Stimulated activated naive CD8-positive, alpha-beta T cell treated with anti-CD3 and anti-CD28 coated beads, Interleukin-15, Interleukin-2, amounts not matched to agents 100 ng/mL and 50 ng/mL, for 24 hours (primary cell): ENCODE data around the gene PPP6C.
"Not testable (repeated sequence)": the region's sequence is repeated elsewhere in the genome, so short reads cannot be mapped to it uniquely, and the experiment has no call there.

ENCODE experiments used
- H3K27ac Mint-ChIP-seq: one replicate; pipeline ENCODE4 v1.8.0; 2021; ENCODE audit warnings: mild to moderate bottlenecking, mixed read lengths
- H3K27me3 Mint-ChIP-seq: one replicate; pipeline ENCODE4 v1.8.0; 2021; ENCODE audit warnings: mixed read lengths
- H3K36me3 Mint-ChIP-seq: one replicate; pipeline ENCODE4 v1.8.0; 2021; ENCODE audit warnings: low read depth, mixed read lengths
- H3K4me1 Mint-ChIP-seq: one replicate; pipeline ENCODE4 v1.8.0; 2021; ENCODE audit warnings: low read depth, mixed read lengths
- H3K4me3 Mint-ChIP-seq: one replicate; pipeline ENCODE4 v1.8.0; 2021; ENCODE audit warnings: mild to moderate bottlenecking, mixed read lengths
- H3K9me3 Mint-ChIP-seq: one replicate; pipeline ENCODE4 v1.8.0; 2021; ENCODE audit warnings: mixed read lengths

PPP6C gene

GRCh38 chr9:125200216-125201047 is 10.8 kb upstream of the PPP6C start, which contains the start of gene RABEPK:
Gene RABEPK, plus strand, starts transcription at chr9:125200542. Its CDS starts 2,472 bp downstream, at chr9:125203014.
- H3K9me3 Mint-ChIP-seq = no peaks in the 10 kb centered on the region
- peaks cover 26% of the 10 kb centered on the region for H3K36me3 Mint-ChIP-seq
- H3K27ac Mint-ChIP-seq = peak within 1 kb of the TSS; percentile 91
- H3K4me1 Mint-ChIP-seq = peaks cover 30% of the 10 kb centered on the region
- peak within 1 kb of the TSS; percentile 97 for H3K4me3 Mint-ChIP-seq
- no peaks in the 10 kb centered on the region for H3K27me3 Mint-ChIP-seq

GRCh38 chr9:125195591-125195990 is 6.0 kb upstream of the PPP6C start:
- not testable (repeated sequence) for H3K27me3 Mint-ChIP-seq, H3K4me3 Mint-ChIP-seq, H3K27ac Mint-ChIP-seq, H3K36me3 Mint-ChIP-seq, H3K9me3 Mint-ChIP-seq
- peaks cover 58% of the 10 kb centered on the region for H3K4me1 Mint-ChIP-seq

DNA sequence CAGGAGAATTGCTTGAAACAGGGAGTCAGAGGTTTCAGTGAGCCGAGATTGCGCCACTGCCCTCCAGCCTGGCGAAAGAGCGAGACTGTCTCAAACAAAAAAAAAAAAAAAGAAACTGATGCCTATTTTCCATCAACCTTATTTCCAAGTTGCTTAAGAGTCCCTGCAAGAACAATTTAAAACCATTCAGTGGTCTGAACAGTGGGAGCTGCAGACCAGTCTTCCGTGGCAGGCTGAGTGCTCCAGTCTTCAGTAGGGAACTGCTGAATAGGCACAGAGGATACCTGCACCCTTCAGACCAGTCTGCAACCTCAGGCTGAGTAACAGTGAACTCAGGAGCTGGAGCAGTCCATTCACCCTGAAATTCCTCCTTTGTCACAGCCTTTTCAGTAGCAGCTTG is 4.9 kb upstream of the PPP6C start:
- not testable (repeated sequence) for H3K27me3 Mint-ChIP-seq, H3K36me3 Mint-ChIP-seq, H3K9me3 Mint-ChIP-seq
- Mint-ChIP-seq H3K27ac (peak overlapping the region; percentile 86), H3K4me1 (peaks cover 64% of the 10 kb centered on the region), H3K4me3 (peak overlapping the region; percentile 65)

- H3K27me3 Mint-ChIP-seq = no peaks in the 10 kb centered on the region
- H3K4me1 Mint-ChIP-seq = peaks cover 73% of the 10 kb centered on the region
- H3K36me3 Mint-ChIP-seq = peaks cover 3% of the 10 kb centered on the region
- peak overlapping the region; percentile 96 for H3K27ac Mint-ChIP-seq
- H3K4me3 Mint-ChIP-seq = peak overlapping the region; percentile 98
- H3K9me3 Mint-ChIP-seq = no peaks in the 10 kb centered on the region
Measured at GRCh38 chr9:125190361-125190801, 778 bp upstream of the PPP6C start.

DNA sequence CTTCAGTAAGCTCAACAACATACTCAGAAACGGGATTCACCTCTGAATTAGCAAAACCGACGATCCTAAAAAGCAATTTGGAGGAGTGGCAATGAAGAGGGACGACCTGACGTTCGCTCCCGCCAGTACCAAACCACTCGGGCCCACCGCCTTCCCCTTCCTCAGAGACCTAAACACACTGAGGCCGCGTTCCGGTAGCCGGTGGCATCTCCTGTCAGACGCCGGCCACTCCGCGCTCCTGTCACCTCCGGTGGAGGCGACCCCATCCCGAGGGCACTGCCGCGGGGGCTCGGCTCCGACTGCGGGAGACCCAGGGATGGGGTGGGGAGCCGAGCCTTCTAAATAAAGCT is 617 bp downstream of the PPP6C start:
- Mint-ChIP-seq H3K27me3 (no peaks in the 10 kb centered on the region), H3K36me3 (peaks cover 7% of the 10 kb centered on the region), H3K9me3 (no peaks in the 10 kb centered on the region), H3K4me3 (peak overlapping the region; percentile 98), H3K4me1 (peaks cover 63% of the 10 kb centered on the region), H3K27ac (peak overlapping the region; percentile 96)

DNA sequence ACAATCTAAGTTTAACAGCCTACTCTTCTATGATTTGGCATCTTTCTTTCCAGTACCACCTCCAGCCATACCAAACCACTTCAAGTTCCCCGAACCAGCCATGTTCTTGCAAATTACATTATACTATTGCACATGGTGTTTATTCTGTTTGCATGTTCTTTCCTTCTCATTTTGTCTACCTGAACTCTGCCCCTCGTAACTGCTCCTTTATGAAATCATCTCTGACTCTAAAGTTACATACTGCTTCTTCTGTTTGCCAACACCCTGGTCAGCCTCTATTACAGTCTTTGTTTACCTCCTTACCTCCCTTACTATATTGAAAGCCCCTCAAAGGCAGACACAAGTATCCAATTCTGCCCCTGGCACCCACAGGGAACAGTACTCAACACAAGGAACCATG is 6.0 kb downstream of the PPP6C start:
- Mint-ChIP-seq H3K27me3 (no peaks in the 10 kb centered on the region), H3K36me3 (peaks cover 40% of the 10 kb centered on the region), H3K27ac (no peak overlapping the region), H3K4me1 (peaks cover 66% of the 10 kb centered on the region), H3K9me3 (peaks cover 4% of the 10 kb centered on the region), H3K4me3 (no peak overlapping the region)

DNA sequence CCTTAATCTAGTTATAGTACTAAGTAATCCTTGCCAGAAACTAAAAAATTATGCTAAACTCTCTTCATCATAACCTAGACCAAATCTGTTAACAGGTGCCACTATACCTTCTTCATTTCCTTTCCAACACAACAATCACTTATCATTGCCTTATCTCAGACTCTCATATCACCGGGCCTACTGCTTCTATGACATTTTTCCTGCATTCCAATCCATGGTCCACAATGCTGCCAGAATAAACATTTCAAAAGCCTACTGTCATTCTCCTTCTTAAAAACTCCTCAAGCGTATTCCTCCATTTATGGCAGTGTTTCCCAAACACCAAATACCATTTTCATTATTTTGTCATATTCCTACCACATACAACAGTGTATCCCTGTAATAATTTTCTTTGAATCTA is 6.5 kb downstream of the PPP6C start:
- Mint-ChIP-seq H3K4me1 (peaks cover 67% of the 10 kb centered on the region), H3K4me3 (no peak overlapping the region), H3K36me3 (peaks cover 45% of the 10 kb centered on the region), H3K27me3 (no peaks in the 10 kb centered on the region), H3K27ac (no peak overlapping the region), H3K9me3 (peaks cover 4% of the 10 kb centered on the region)

DNA sequence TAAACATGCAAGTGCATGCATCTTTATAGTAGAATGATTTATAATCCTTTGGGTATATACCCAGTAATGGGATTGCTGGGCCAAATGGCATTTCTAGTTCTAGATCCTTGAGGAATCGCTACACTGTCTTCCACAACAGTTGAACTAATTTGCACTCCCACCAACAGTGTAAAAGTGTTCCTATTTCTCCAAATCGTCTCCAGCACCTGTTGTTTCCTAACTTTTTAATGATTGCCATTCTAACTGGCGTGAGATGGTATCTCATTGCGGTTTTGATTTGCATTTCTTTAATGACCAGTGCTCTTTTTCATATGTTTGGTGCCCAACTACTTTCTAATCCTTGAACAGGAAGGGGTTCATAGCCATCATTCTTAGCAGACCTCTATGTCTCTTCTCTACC is 7.8 kb downstream of the PPP6C start:
- not testable (repeated sequence) for H3K27ac Mint-ChIP-seq, H3K27me3 Mint-ChIP-seq, H3K9me3 Mint-ChIP-seq, H3K4me3 Mint-ChIP-seq
- Mint-ChIP-seq H3K36me3 (peaks cover 45% of the 10 kb centered on the region), H3K4me1 (peaks cover 64% of the 10 kb centered on the region)

- H3K27me3 Mint-ChIP-seq = no peaks in the 10 kb centered on the region
- H3K4me1 Mint-ChIP-seq = peaks cover 69% of the 10 kb centered on the region
- H3K27ac Mint-ChIP-seq = no peak overlapping the region
- H3K4me3 Mint-ChIP-seq = no peak overlapping the region
- peaks cover 4% of the 10 kb centered on the region for H3K9me3 Mint-ChIP-seq
- H3K36me3 Mint-ChIP-seq = peaks cover 49% of the 10 kb centered on the region
Measured at GRCh38 chr9:125180876-125181275, 8.7 kb downstream of the PPP6C start.

DNA sequence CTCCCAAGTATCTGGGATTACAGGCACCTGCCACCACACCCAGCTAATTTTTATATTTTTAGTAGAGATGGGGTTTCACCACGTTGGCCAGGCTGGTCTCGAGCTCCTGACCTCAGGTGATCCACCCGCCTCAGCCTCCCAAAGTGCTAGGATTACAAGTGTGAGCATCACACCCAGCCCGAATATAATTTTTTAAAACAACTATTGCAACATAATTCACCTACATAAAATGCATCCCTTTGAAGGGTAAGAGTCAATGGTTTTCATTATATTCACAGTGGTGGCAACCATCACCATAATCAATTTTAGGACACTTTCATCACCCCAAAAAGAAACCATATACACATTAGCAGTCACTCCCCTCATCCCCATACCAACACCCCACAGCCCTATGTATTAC is 9.8 kb downstream of the PPP6C start:
- H3K27ac Mint-ChIP-seq, H3K27me3 Mint-ChIP-seq, H3K9me3 Mint-ChIP-seq, H3K4me3 Mint-ChIP-seq: not testable (repeated sequence)
- peaks cover 52% of the 10 kb centered on the region for H3K36me3 Mint-ChIP-seq
- peaks cover 66% of the 10 kb centered on the region for H3K4me1 Mint-ChIP-seq

DNA sequence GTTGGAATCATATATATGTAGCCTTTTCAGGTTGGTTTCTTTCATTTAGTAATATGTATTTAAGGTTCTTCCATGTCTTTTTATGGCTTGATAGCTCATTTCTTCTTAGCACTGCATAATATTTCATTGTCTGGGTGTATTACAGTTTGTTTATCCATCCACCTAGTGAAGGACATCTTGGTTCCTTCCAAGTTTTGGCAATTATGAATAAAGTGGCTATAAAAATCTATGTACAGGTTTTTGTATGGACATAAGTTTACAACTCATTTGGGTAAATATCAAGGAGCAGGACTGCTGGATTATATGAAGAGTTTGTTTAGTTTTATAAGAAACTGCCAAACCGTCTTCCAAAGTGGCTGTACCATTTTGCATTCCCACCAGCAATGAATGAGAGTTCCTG is 11.7 kb downstream of the PPP6C start:
- Mint-ChIP-seq H3K27me3 (no peaks in the 10 kb centered on the region), H3K9me3 (peaks cover 4% of the 10 kb centered on the region), H3K4me3 (no peak overlapping the region), H3K27ac (no peak overlapping the region), H3K36me3 (peaks cover 49% of the 10 kb centered on the region), H3K4me1 (peaks cover 68% of the 10 kb centered on the region)

DNA sequence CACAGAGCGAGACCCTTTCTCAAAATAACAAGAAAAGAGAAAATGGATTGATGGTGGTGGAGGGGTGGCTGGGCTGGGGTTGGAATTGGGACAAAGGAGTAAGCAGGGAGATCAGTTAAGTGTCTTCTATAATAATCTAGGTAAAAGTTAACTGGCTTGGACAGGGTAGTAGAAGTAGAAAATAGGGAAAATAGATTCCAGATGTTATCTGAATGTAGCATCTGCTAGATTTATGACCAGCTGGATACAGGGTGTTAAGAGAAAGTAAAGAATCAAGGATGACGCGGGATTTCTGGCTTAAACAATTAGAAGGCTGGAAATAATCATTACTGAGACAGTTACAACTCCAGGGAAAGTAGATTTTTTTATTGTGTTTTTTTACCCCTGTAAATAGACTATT is 13.0 kb downstream of the PPP6C start:
- Mint-ChIP-seq H3K4me1 (peaks cover 66% of the 10 kb centered on the region), H3K27ac (peak overlapping the region; percentile 51), H3K9me3 (no peaks in the 10 kb centered on the region), H3K27me3 (no peaks in the 10 kb centered on the region), H3K4me3 (no peak overlapping the region), H3K36me3 (peaks cover 43% of the 10 kb centered on the region)

GRCh38 chr9:125172031-125172755 is 17.4 kb downstream of the PPP6C start:
- Mint-ChIP-seq H3K4me3 (no peak overlapping the region), H3K27ac (peak overlapping the region; percentile 66), H3K27me3 (no peaks in the 10 kb centered on the region), H3K4me1 (peaks cover 42% of the 10 kb centered on the region), H3K36me3 (peaks cover 50% of the 10 kb centered on the region), H3K9me3 (no peaks in the 10 kb centered on the region)

GRCh38 chr9:125169895-125170294 is 19.7 kb downstream of the PPP6C start:
- H3K27me3 Mint-ChIP-seq = no peaks in the 10 kb centered on the region
- H3K36me3 Mint-ChIP-seq = peaks cover 42% of the 10 kb centered on the region
- peaks cover 33% of the 10 kb centered on the region for H3K4me1 Mint-ChIP-seq
- H3K9me3 Mint-ChIP-seq = no peaks in the 10 kb centered on the region
- no peak overlapping the region for H3K27ac Mint-ChIP-seq
- H3K4me3 Mint-ChIP-seq = no peak overlapping the region

DNA sequence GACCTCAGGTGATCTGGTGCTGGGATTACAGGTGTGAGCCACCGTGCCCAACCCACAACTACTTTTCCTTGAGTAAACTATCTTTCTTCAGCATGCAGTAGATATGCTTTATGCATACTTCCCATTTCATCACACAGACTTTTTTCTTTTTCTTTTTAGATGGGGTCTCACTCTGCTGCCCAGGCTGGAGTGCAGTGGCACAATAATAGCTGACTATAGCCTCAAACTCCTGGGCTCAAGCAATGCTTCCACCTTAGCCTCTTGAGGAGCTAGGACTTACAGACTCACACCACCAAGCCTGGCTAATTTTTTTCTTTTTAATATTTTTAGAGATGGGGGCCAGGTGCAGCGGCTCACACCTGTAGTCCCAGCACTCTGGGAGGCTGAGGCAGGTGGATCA is 22.8 kb downstream of the PPP6C start:
- Mint-ChIP-seq H3K4me1 (peaks cover 16% of the 10 kb centered on the region), H3K9me3 (no peaks in the 10 kb centered on the region), H3K4me3 (no peak overlapping the region), H3K27ac (no peak overlapping the region), H3K27me3 (no peaks in the 10 kb centered on the region), H3K36me3 (peaks cover 31% of the 10 kb centered on the region)
